HUES48 (cell line): ENCODE measurements around the gene MTHFD2L.

Source experiments
- H3K27ac ChIP-seq: one replicate; pipeline ENCODE4 v1.7.0; 2013; ENCODE audit warnings: low read depth, low read length, inconsistent platforms
- H3K27me3 ChIP-seq: 2 replicates; pipeline ENCODE4 v1.6.1; 2013; ENCODE audit warnings: mild to moderate bottlenecking, low read length; ENCODE audit not compliant: control insufficient read depth, insufficient read depth
- H3K36me3 ChIP-seq: 2 replicates; pipeline ENCODE4 v1.6.1; 2013; ENCODE audit warnings: low read length; ENCODE audit not compliant: control insufficient read depth, insufficient read depth
- H3K4me1 ChIP-seq: 2 replicates; pipeline ENCODE4 v1.6.1; 2013; ENCODE audit warnings: mild to moderate bottlenecking, low read length; ENCODE audit not compliant: control insufficient read depth, insufficient read depth
- H3K4me3 ChIP-seq: 2 replicates; pipeline ENCODE4 v1.5.1; 2013; ENCODE audit warnings: mild to moderate bottlenecking, low read depth, low read length
- H3K9ac ChIP-seq: 2 replicates; pipeline ENCODE4 v1.6.1; 2013; ENCODE audit warnings: mild to moderate bottlenecking, low read depth, low read length, moderate library complexity
- H3K9me3 ChIP-seq: 2 replicates; pipeline ENCODE4 v1.6.1; 2013; ENCODE audit warnings: low read length; ENCODE audit not compliant: control insufficient read depth, insufficient read depth

Gene MTHFD2L

GRCh38 chr4:74133786-74134499, 24.0 kb upstream of the MTHFD2L start:
- Histone ChIP-seq H3K36me3 (no peaks in the 10 kb centered on the region), H3K9me3 (no peaks in the 10 kb centered on the region), H3K9ac (no peak overlapping the region), H3K27ac (no peak overlapping the region), H3K4me3 (no peak overlapping the region), H3K27me3 (no peaks in the 10 kb centered on the region), H3K4me1 (peaks cover 4% of the 10 kb centered on the region; the same call in 1 of the 2 replicates)

DNA sequence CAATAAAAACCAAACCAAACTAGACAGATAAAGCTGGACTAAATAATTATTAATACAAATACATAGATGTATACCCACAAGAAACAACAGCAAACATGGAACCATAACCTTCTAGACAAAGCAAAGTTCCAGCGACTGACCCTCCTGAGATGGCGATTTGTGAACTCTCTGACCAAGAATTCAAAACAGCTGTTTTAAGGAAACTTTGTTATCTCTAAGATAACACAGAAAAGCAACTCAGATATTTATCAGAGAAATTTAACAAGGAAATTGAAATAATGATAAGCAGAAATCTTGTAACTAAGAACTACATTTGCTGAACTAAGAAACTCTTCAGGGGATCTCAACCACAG, 23.4 kb upstream of the MTHFD2L start:
- H3K36me3 ChIP-seq, result no peaks in the 10 kb centered on the region
- H3K27me3 ChIP-seq, result no peaks in the 10 kb centered on the region
- no peaks in the 10 kb centered on the region for H3K9me3 ChIP-seq
- no peak overlapping the region for H3K4me3 ChIP-seq
- no peak overlapping the region for H3K9ac ChIP-seq
- no peak overlapping the region for H3K27ac ChIP-seq
- H3K4me1 ChIP-seq, result peaks cover 4% of the 10 kb centered on the region; the same call in 1 of the 2 replicates

GRCh38 chr4:74146581-74147129, 11.3 kb upstream of the MTHFD2L start:
- Histone ChIP-seq H3K4me1 (no peaks in the 10 kb centered on the region), H3K36me3 (no peaks in the 10 kb centered on the region), H3K9me3 (no peaks in the 10 kb centered on the region), H3K27ac (no peak overlapping the region), H3K4me3 (no peak overlapping the region), H3K9ac (no peak overlapping the region), H3K27me3 (no peaks in the 10 kb centered on the region)

GRCh38 chr4:74148205-74148604, 9.7 kb upstream of the MTHFD2L start:
- Histone ChIP-seq H3K4me1 (no peaks in the 10 kb centered on the region), H3K27ac (no peak overlapping the region), H3K4me3 (no peak overlapping the region), H3K36me3 (no peaks in the 10 kb centered on the region), H3K9ac (no peak overlapping the region), H3K27me3 (no peaks in the 10 kb centered on the region), H3K9me3 (no peaks in the 10 kb centered on the region)

GRCh38 chr4:74152836-74153235, 5.1 kb upstream of the MTHFD2L start:
- Histone ChIP-seq H3K4me3 (no peak overlapping the region), H3K4me1 (peaks cover 8% of the 10 kb centered on the region; the same call in 1 of the 2 replicates), H3K27ac (no peak overlapping the region), H3K9me3 (no peaks in the 10 kb centered on the region), H3K36me3 (no peaks in the 10 kb centered on the region), H3K9ac (no peak overlapping the region), H3K27me3 (no peaks in the 10 kb centered on the region)

GRCh38 chr4:74156521-74156920, 1.4 kb upstream of the MTHFD2L start:
- Histone ChIP-seq H3K9me3 (no peaks in the 10 kb centered on the region), H3K9ac (no peak overlapping the region), H3K27me3 (no peaks in the 10 kb centered on the region), H3K27ac (no peak overlapping the region), H3K4me1 (peaks cover 20% of the 10 kb centered on the region), H3K4me3 (no peak overlapping the region), H3K36me3 (peaks cover 18% of the 10 kb centered on the region)

- H3K9ac ChIP-seq, result peak overlapping the region; percentile 74
- H3K36me3 ChIP-seq, result peaks cover 24% of the 10 kb centered on the region
- H3K4me3 ChIP-seq, result peak overlapping the region; percentile 82
- peaks cover 26% of the 10 kb centered on the region for H3K4me1 ChIP-seq
- H3K9me3 ChIP-seq, result no peaks in the 10 kb centered on the region
- H3K27ac ChIP-seq, result peak overlapping the region; percentile 88
- no peaks in the 10 kb centered on the region for H3K27me3 ChIP-seq
Observed at GRCh38 chr4:74157154-74157553, 764 bp upstream of the MTHFD2L start.

GRCh38 chr4:74158466-74159142, 686 bp downstream of the MTHFD2L start:
- peak overlapping the region; percentile 82 for H3K4me3 ChIP-seq
- peaks cover 36% of the 10 kb centered on the region for H3K36me3 ChIP-seq
- H3K9me3 ChIP-seq, result no peaks in the 10 kb centered on the region
- H3K9ac ChIP-seq, result peak overlapping the region; percentile 74
- H3K27me3 ChIP-seq, result no peaks in the 10 kb centered on the region
- H3K4me1 ChIP-seq, result peaks cover 28% of the 10 kb centered on the region
- no peak overlapping the region for H3K27ac ChIP-seq

- Histone ChIP-seq H3K4me1 (peaks cover 28% of the 10 kb centered on the region), H3K36me3 (peaks cover 36% of the 10 kb centered on the region), H3K9ac (0 out of 2 replicates have a peak overlapping the region, but pooled peaks have one; percentile 74), H3K27me3 (no peaks in the 10 kb centered on the region), H3K9me3 (no peaks in the 10 kb centered on the region), H3K27ac (no peak overlapping the region), H3K4me3 (peak overlapping the region; percentile 82)
Observed at GRCh38 chr4:74159143-74159709, 1.3 kb downstream of the MTHFD2L start.

- H3K36me3 ChIP-seq, result peaks cover 36% of the 10 kb centered on the region
- H3K4me3 ChIP-seq, result no peak overlapping the region
- H3K9me3 ChIP-seq, result no peaks in the 10 kb centered on the region
- H3K27ac ChIP-seq, result no peak overlapping the region
- peaks cover 27% of the 10 kb centered on the region for H3K4me1 ChIP-seq
- no peaks in the 10 kb centered on the region for H3K27me3 ChIP-seq
- no peak overlapping the region for H3K9ac ChIP-seq
Observed at GRCh38 chr4:74161666-74162450, 3.9 kb downstream of the MTHFD2L start.
